A549 (cell line): ENCODE results near the gene GOLGA6C. TPM values are rescaled to one million over a fixed set of nuclear protein-coding genes. Genes with fewer than 3 reads are reported as not detected.

ENCODE experiments used
- ATAC-seq, 2 experiments: fragments of 200-7000 bp in 1 of 2; fragments of >200 bp in 1 of 2; cut with Nextera tagmentation in 1 of 2; cut with Tn5 transposase in 1 of 2; 3 replicates each; pipeline versions ENCODE4 v1.8.0 to v1.9.1; 2018 to 2020; ENCODE audit warnings: mild to moderate bottlenecking in 1 of 2, moderate library complexity in 1 of 2
- CTCF ChIA-PET: fragments of 300-600 bp; sonication (Branson Sonifier 250); formaldehyde crosslinking; extraction: SDS; loops from one replicate; lab custom pipeline; 2021; ENCODE audit warnings: antibody characterized with exemption, inconsistent platforms; lab: Yijun Ruan, JAX
- POLR2A ChIA-PET: fragments of 350-600 bp; formaldehyde crosslinking; extraction: SDS; loops from one replicate; lab custom pipeline; 2021; ENCODE audit warnings: antibody characterized with exemption, inconsistent platforms; lab: Yijun Ruan, JAX
- DNase-seq, 2 experiments: peaks; one replicate each; pipeline versions ENCODE4 v3.0.0 to v3.0.0-alpha.2; 2011 to 2016; ENCODE audit warnings: low read depth in 1 of 2, low spot score in 1 of 2
- FAIRE-seq: peaks from 2 replicates; lab custom pipeline; 2011; peaks lifted over from hg19 to GRCh38; lab: Jason Lieb, UNC
- H3K27ac ChIP-seq, 2 experiments: fragments of >200 bp; sonication (Bioruptor Twin); formaldehyde crosslinking; 3 replicates each; pipeline ENCODE4 v1.5.1; 2016 to 2017
- H3K4me1 ChIP-seq: fragments of >200 bp; sonication (Bioruptor Twin); formaldehyde crosslinking; 3 replicates; pipeline ENCODE4 v1.6.1; 2016
- H3K4me2 ChIP-seq: fragments of >200 bp; sonication (Bioruptor Twin); formaldehyde crosslinking; 3 replicates; pipeline ENCODE4 v1.6.1; 2016
- H3K4me3 ChIP-seq: fragments of >200 bp; sonication (Bioruptor Twin); formaldehyde crosslinking; 3 replicates; pipeline ENCODE4 v1.5.1; 2016
- H3K9me3 ChIP-seq: fragments of >200 bp; sonication (Bioruptor Twin); formaldehyde crosslinking; 3 replicates; pipeline ENCODE4 v1.6.1; 2016
- CBX8 ChIP-seq: fragments of 200-600 bp; sonication (generic); IDR thresholded peaks from 2 replicates; pipeline ENCODE4 v1.6.1; 2016
- CEBPB ChIP-seq, 2 experiments: fragments of >200 bp in 1 of 2; sonication (Bioruptor Twin) in 1 of 2; formaldehyde crosslinking in 1 of 2; IDR thresholded peaks; 2 replicates each; pipeline ENCODE4 v1.6.1; 2012 to 2016
- EHF ChIP-seq: fragments of 250-450 bp; sonication (Bioruptor Pico); IDR thresholded peaks from 2 replicates; pipeline ENCODE4 v1.5.0; 2020; ENCODE audit warnings: mild to moderate bottlenecking
- ESRRA ChIP-seq: fragments of 150-350 bp; IDR thresholded peaks from 2 replicates; pipeline ENCODE4 v1.6.1; 2014; ENCODE audit warnings: mild to moderate bottlenecking, low read length, borderline replicate concordance
- FOSL2 ChIP-seq, 2 experiments: fragments of 450-650 bp in 1 of 2; fragments of >200 bp in 1 of 2; sonication (Bioruptor Twin) in 1 of 2; formaldehyde crosslinking; IDR thresholded peaks; 2 replicates each; pipeline versions ENCODE4 v1.5.0 to v1.6.1; 2016 to 2020; ENCODE audit warnings: mild to moderate bottlenecking in 1 of 2, moderate library complexity in 1 of 2
- JUNB ChIP-seq: fragments of >200 bp; sonication (Bioruptor Twin); formaldehyde crosslinking; IDR thresholded peaks from 2 replicates; pipeline ENCODE4 v1.6.1; 2016
- MYC ChIP-seq: IDR thresholded peaks from 2 replicates; pipeline ENCODE4 v1.6.1; 2012; ENCODE audit warnings: mild to moderate bottlenecking, inconsistent platforms, low read length, improper control_type of control experiment, borderline replicate concordance
- NR3C1 ChIP-seq: fragments of >200 bp; sonication (Bioruptor Twin); formaldehyde crosslinking; IDR thresholded peaks from 3 replicates; pipeline ENCODE4 v1.6.1; 2017
- PHF8 ChIP-seq: fragments of 200-600 bp; sonication (generic); IDR thresholded peaks from 2 replicates; pipeline ENCODE4 v1.6.1; 2016; ENCODE audit warnings: low read depth, mild to moderate bottlenecking, antibody characterized with exemption, moderate library complexity, borderline replicate concordance
- RCOR1 ChIP-seq: fragments of 150-350 bp; IDR thresholded peaks from 2 replicates; pipeline ENCODE4 v1.6.1; 2014; ENCODE audit warnings: antibody characterized with exemption, low read length, low read depth
- RFX5 ChIP-seq: fragments of 450-650 bp; IDR thresholded peaks from 2 replicates; pipeline ENCODE4 v1.7.1; 2014; ENCODE audit warnings: antibody characterized with exemption, mild to moderate bottlenecking, moderate library complexity
- RNF2 ChIP-seq: fragments of 200-600 bp; sonication (generic); IDR thresholded peaks from 2 replicates; pipeline ENCODE4 v1.6.1; 2016; ENCODE audit warnings: low read depth, mild to moderate bottlenecking, antibody characterized with exemption, moderate library complexity, borderline replicate concordance
- TFCP2L1 ChIP-seq: fragments of 250-450 bp; sonication (Bioruptor Pico); IDR thresholded peaks from 2 replicates; pipeline ENCODE4 v1.5.0; 2021; ENCODE audit warnings: mild to moderate bottlenecking
- TP53 ChIP-seq: fragments of 250-450 bp; sonication (Bioruptor Pico); IDR thresholded peaks from 2 replicates; pipeline ENCODE4 v1.5.0; 2021; ENCODE audit warnings: mild to moderate bottlenecking, moderate library complexity
- ZC3H11A ChIP-seq: fragments of 450-650 bp; IDR thresholded peaks from 2 replicates; pipeline ENCODE4 v1.6.1; 2014; ENCODE audit warnings: antibody characterized with exemption, mild to moderate bottlenecking
- WGBS: methylation state at CpG from one replicate; pipeline ENCODE4 v1.1.6; 2017; ENCODE audit errors: missing lambda C conversion rate; 5-methylcytosine and 5-hydroxymethylcytosine counted together
- polyA plus RNA-seq, 4 experiments: library from polyadenylated mRNA; depleted of rRNA in 3 of 4; stranded (reverse); fragments of >200 nt; fragmentation: RNase III in 1 of 4; extraction: RNeasy Plus Mini Kit Qiagen cat#74134 plus additional on column Dnase treatment in 1 of 4; gene quantifications; 2 replicates in 3 of 4; 3 replicates in 1 of 4; pipeline ENCODE4 v1.2.3, GENCODE V29; 2011 to 2017
- TF ChIP-seq, protein P1 (sequence below): fragments of 450-650 bp; IDR thresholded peaks from 2 replicates; pipeline ENCODE4 v1.6.1; 2014; ENCODE audit warnings: antibody characterized with exemption

GOLGA6C gene
- polyA plus RNA-seq, 2 of the 4 experiments (the other 2 are of a cell fraction): not detected

DNA sequence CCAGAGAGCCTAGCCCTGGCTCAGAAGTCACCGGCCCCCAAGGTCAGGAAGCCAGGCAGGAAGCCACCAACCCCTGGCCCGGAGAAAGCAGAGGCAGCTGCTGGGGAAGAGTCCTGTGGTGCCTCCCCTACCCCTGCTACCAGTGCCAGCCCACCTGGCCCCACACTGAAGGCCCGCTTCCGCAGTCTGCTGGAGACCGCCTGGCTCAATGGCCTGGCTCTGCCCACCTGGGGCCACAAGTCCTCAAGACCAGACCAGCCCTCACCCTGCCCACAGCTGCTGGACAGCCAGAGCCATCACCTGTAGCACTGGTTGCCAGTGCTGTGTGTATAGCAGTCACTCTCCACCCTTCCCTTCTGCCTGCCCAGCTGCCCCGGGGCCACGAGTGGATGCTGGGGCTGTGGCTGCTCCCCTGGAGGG lies 47.3 kb upstream of the GOLGA6C start:
- ATAC-seq: no peak
- no peak overlapping the region for H3K4me2 ChIP-seq
- POLR2A ChIA-PET: no interaction called here
- peaks cover 7% of the 10 kb centered on the region; the same call in 1 of the 3 replicates for H3K4me1 ChIP-seq
- no peak for FAIRE-seq
- no peak for DNase-seq
- TF ChIP-seq ZC3H11A (no peak), FOSL2 (IDR thresholded peaks at IDR 0.05) (no peak), FOSL2 (CRISPR knock-in tag; IDR thresholded peaks at IDR 0.05) (no peak), RCOR1 (no peak), CBX8 (no peak), TP53 (CRISPR knock-in tag) (no peak), EHF (no peak)
- H3K9me3 ChIP-seq: no peaks in the 10 kb centered on the region
- H3K27ac ChIP-seq: no peak overlapping the region
- 97% methylated on average over 7 of the region's 7 CpGs for WGBS
- H3K4me3 ChIP-seq: no peak overlapping the region
- CTCF ChIA-PET: interaction anchor here (1.8 to 15.6 kb wide), 4 partner anchors 9 to 183 kb away, joined by 4 to 324 read pairs (median 22); partner anchors contain the start of genes C15orf39 and PPCDC

DNA sequence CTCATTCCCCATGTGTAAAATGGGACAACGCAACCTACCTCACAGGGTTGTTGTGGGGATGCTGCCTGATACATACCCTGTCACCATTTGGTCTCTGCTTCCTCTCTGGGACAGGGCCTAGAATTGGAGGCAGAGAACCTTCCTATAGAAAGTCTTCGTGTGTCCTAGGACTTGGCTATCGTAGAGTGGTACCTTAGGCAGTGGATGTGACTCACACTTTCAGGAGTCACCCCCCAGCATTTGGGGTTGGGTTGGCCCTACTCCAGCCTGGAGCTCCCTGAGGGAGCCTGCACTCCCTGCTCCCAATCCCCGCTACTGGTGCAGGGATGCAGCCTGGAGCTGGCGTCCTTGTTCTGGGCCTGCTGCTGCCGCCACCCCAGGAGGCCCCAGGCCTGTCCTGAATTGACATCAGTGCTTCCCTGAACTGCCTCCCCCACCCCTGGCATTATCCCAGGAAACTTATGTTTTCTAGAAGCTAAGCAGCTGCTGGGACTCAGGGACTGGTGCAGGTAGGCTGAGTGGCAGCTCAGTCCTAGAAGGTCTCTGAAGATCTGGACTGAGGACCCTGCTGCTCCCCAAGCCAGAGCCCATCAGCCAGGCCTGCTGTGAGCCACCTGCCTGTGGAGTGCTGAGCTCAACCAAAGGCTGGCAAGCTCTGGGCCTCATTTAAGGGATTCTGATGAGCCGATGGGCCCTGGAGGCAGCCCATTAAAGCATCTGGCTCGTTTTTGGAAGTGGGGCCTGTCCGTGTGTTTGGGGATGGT lies 46.5 kb upstream of the GOLGA6C start:
- DNase-seq (no peak), FAIRE-seq (no peak), ATAC-seq (no peak)
- peaks cover 6% of the 10 kb centered on the region; the same call in 1 of the 3 replicates for H3K4me1 ChIP-seq
- no peaks in the 10 kb centered on the region for H3K9me3 ChIP-seq
- WGBS: 83% methylated on average over 9 of the region's 9 CpGs
- H3K4me3 ChIP-seq: no peak overlapping the region
- TF ChIP-seq, protein P1, sequence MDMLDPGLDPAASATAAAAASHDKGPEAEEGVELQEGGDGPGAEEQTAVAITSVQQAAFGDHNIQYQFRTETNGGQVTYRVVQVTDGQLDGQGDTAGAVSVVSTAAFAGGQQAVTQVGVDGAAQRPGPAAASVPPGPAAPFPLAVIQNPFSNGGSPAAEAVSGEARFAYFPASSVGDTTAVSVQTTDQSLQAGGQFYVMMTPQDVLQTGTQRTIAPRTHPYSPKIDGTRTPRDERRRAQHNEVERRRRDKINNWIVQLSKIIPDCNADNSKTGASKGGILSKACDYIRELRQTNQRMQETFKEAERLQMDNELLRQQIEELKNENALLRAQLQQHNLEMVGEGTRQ: no peak
- TF ChIP-seq RNF2: no peak
- no peak for TF ChIP-seq TP53 (CRISPR knock-in tag)
- no peak overlapping the region for H3K27ac ChIP-seq
- CTCF ChIA-PET: interaction anchor here (1.8 to 15.6 kb wide), 5 partner anchors 6 to 184 kb away, joined by 4 to 324 read pairs (median 27); partner anchors contain the start of genes C15orf39 and PPCDC
- H3K4me2 ChIP-seq: no peak overlapping the region
- POLR2A ChIA-PET: interaction anchor here (0.8 kb wide), 1 partner anchor 188 kb away, joined by 3 read pairs; the partner anchor contains the start of gene PPCDC

GRCh38 chr15:75212200-75212858 lies 45.8 kb upstream of the GOLGA6C start:
- H3K4me1 ChIP-seq: no peaks in the 10 kb centered on the region
- ChIA-PET CTCF (interaction anchor here (1.8 to 15.6 kb wide), 5 partner anchors 7 to 185 kb away, joined by 4 to 324 read pairs (median 27); partner anchors contain the start of genes C15orf39 and PPCDC), POLR2A (interaction anchor here (0.8 kb wide), 1 partner anchor 189 kb away, joined by 3 read pairs; the partner anchor contains the start of gene PPCDC)
- WGBS: 98% methylated on average over 7 of the region's 7 CpGs
- H3K4me3 ChIP-seq: no peak overlapping the region
- H3K4me2 ChIP-seq: no peak overlapping the region
- FAIRE-seq (no peak), ATAC-seq (no peak), DNase-seq (no peak)
- no peak overlapping the region for H3K27ac ChIP-seq
- TF ChIP-seq NR3C1 (no peak), MYC (no peak), TFCP2L1 (CRISPR knock-in tag) (no peak), PHF8 (no peak), CEBPB (IDR thresholded peaks at IDR 0.05) (no peak), RFX5 (no peak), CBX8 (no peak), RCOR1 (no peak), JUNB (no peak), ESRRA (no peak)
- TF ChIP-seq, protein P1: no peak
- H3K9me3 ChIP-seq: no peaks in the 10 kb centered on the region
